ENCODE results near the gene MAPK11. TPM values are rescaled to one million over a fixed set of nuclear protein-coding genes. Genes with fewer than 3 reads are reported as not detected.
"Not testable (repeated sequence)": the region's sequence is repeated elsewhere in the genome, so short reads cannot be mapped to it uniquely, and the experiment has no call there.

The MAPK11 gene
- total and polyA plus RNA-seq, 4 donors: 8.3 to 15.3 (median 11.9) TPM

GRCh38 chr22:50274771-50275170, 4.6 kb upstream of the MAPK11 start:
- H3K27me3 ChIP-seq (ENCODE audit: control insufficient read depth in 3 of 3, insufficient read depth in 3 of 3, low read length in 2 of 3): no peaks in the 10 kb centered on the region
- DNase-seq (no peak), ATAC-seq (ENCODE audit: insufficient read depth, low FRiP score) (no peak)
- peaks cover 0 to 44% (median 10%) of the 10 kb centered on the region in 4 donors for H3K36me3 ChIP-seq (ENCODE audit: control insufficient read depth in 4 of 4, insufficient read depth in 4 of 4, low read length in 4 of 4)
- no peak overlapping the region for H3K4me3 ChIP-seq
- peaks cover 0 to 21% (median 8%) of the 10 kb centered on the region in 5 donors for H3K4me1 ChIP-seq (ENCODE audit: control insufficient read depth in 5 of 5, insufficient read depth in 5 of 5, low read length in 5 of 5)
- peak overlapping the region in 1 of 2 donors; percentile 8 for H3K27ac ChIP-seq (ENCODE audit: low read depth in 1 of 2, low read length in 1 of 2)
- 63 to 70% methylated on average over 7 of the region's 7 CpGs for WGBS, 2 donors
- TF ChIP-seq, protein P1, sequence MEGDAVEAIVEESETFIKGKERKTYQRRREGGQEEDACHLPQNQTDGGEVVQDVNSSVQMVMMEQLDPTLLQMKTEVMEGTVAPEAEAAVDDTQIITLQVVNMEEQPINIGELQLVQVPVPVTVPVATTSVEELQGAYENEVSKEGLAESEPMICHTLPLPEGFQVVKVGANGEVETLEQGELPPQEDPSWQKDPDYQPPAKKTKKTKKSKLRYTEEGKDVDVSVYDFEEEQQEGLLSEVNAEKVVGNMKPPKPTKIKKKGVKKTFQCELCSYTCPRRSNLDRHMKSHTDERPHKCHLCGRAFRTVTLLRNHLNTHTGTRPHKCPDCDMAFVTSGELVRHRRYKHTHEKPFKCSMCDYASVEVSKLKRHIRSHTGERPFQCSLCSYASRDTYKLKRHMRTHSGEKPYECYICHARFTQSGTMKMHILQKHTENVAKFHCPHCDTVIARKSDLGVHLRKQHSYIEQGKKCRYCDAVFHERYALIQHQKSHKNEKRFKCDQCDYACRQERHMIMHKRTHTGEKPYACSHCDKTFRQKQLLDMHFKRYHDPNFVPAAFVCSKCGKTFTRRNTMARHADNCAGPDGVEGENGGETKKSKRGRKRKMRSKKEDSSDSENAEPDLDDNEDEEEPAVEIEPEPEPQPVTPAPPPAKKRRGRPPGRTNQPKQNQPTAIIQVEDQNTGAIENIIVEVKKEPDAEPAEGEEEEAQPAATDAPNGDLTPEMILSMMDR (IDR thresholded peaks at IDR 0.05; ENCODE audit: control extremely low read depth, extremely low read depth): no peak
- H3K9ac ChIP-seq (ENCODE audit: insufficient read depth in 1 of 2, low read length in 2 of 2): no peak overlapping the region
- no peaks in the 10 kb centered on the region for H3K9me3 ChIP-seq (ENCODE audit: control insufficient read depth in 4 of 4, insufficient read depth in 3 of 4, low read length in 3 of 4)

GRCh38 chr22:50274311-50274710, 4.1 kb upstream of the MAPK11 start:
- no peaks in the 10 kb centered on the region for H3K9me3 ChIP-seq (ENCODE audit: control insufficient read depth in 4 of 4, insufficient read depth in 3 of 4, low read length in 3 of 4)
- H3K4me3 ChIP-seq: no peak overlapping the region
- DNase-seq: peak; percentile 67 to 72 (median 71)
- no peak overlapping the region for H3K27ac ChIP-seq (ENCODE audit: low read depth in 1 of 2, low read length in 1 of 2)
- H3K27me3 ChIP-seq (ENCODE audit: control insufficient read depth in 3 of 3, insufficient read depth in 3 of 3, low read length in 2 of 3): no peaks in the 10 kb centered on the region
- TF ChIP-seq, protein P1 (IDR thresholded peaks at IDR 0.05; ENCODE audit: control extremely low read depth, extremely low read depth): no peak
- peaks cover 0 to 40% (median 8%) of the 10 kb centered on the region in 4 donors for H3K36me3 ChIP-seq (ENCODE audit: control insufficient read depth in 4 of 4, insufficient read depth in 4 of 4, low read length in 4 of 4)
- H3K4me1 ChIP-seq (ENCODE audit: control insufficient read depth in 5 of 5, insufficient read depth in 5 of 5, low read length in 5 of 5): peaks cover 0 to 25% (median 10%) of the 10 kb centered on the region in 5 donors
- 27 to 37% methylated on average over 7 of the region's 7 CpGs for WGBS, 2 donors
- no peak for ATAC-seq (ENCODE audit: insufficient read depth, low FRiP score)
- H3K9ac ChIP-seq (ENCODE audit: insufficient read depth in 1 of 2, low read length in 2 of 2): no peak overlapping the region

- H3K27ac ChIP-seq (ENCODE audit: low read depth in 1 of 2, low read length in 1 of 2); H3K9ac ChIP-seq (ENCODE audit: insufficient read depth in 1 of 2, low read length in 2 of 2); ATAC-seq (ENCODE audit: insufficient read depth, low FRiP score); DNase-seq; H3K4me3 ChIP-seq; H3K9me3 ChIP-seq (ENCODE audit: control insufficient read depth in 4 of 4, insufficient read depth in 3 of 4, low read length in 3 of 4); H3K27me3 ChIP-seq (ENCODE audit: control insufficient read depth in 3 of 3, insufficient read depth in 3 of 3, low read length in 2 of 3): not testable (repeated sequence)
- H3K4me1 ChIP-seq (ENCODE audit: control insufficient read depth in 5 of 5, insufficient read depth in 5 of 5, low read length in 5 of 5): peaks cover 0 to 30% (median 13%) of the 10 kb centered on the region in 5 donors
- H3K36me3 ChIP-seq (ENCODE audit: control insufficient read depth in 4 of 4, insufficient read depth in 4 of 4, low read length in 4 of 4): peaks cover 0 to 34% (median 7%) of the 10 kb centered on the region in 4 donors
- WGBS, 2 donors: 88 to 89% methylated on average over 10 of the region's 10 CpGs
Observed at GRCh38 chr22:50273781-50274180, 3.6 kb upstream of the MAPK11 start.

GRCh38 chr22:50273352-50273751, 3.2 kb upstream of the MAPK11 start:
- not testable (repeated sequence) for H3K4me3 ChIP-seq; ATAC-seq (ENCODE audit: insufficient read depth, low FRiP score); DNase-seq; H3K27me3 ChIP-seq (ENCODE audit: control insufficient read depth in 3 of 3, insufficient read depth in 3 of 3, low read length in 2 of 3); H3K9ac ChIP-seq (ENCODE audit: insufficient read depth in 1 of 2, low read length in 2 of 2); H3K9me3 ChIP-seq (ENCODE audit: control insufficient read depth in 4 of 4, insufficient read depth in 3 of 4, low read length in 3 of 4); H3K27ac ChIP-seq (ENCODE audit: low read depth in 1 of 2, low read length in 1 of 2)
- 50 to 54% methylated on average over 11 of the region's 11 CpGs for WGBS, 2 donors
- H3K4me1 ChIP-seq (ENCODE audit: control insufficient read depth in 5 of 5, insufficient read depth in 5 of 5, low read length in 5 of 5): peaks cover 0 to 30% (median 17%) of the 10 kb centered on the region in 5 donors
- H3K36me3 ChIP-seq (ENCODE audit: control insufficient read depth in 4 of 4, insufficient read depth in 4 of 4, low read length in 4 of 4): peaks cover 0 to 30% (median 5%) of the 10 kb centered on the region in 4 donors
